H1 (cell line): ENCODE measurements around the gene SLC9C2. TPM values are rescaled to one million over a fixed set of nuclear protein-coding genes. Genes with fewer than 3 reads are reported as not detected.

ENCODE experiments used
- CTCF ChIA-PET: fragments of 300-600 bp; sonication (Branson Sonifier 250); formaldehyde crosslinking; loops from one replicate; lab custom pipeline; 2021; ENCODE audit not compliant: partially characterized antibody; lab: Charles Lee
- POLR2A ChIA-PET: fragments of 300-600 bp; sonication (Branson Sonifier 250); formaldehyde crosslinking; loops from one replicate; lab custom pipeline; 2021; ENCODE audit warnings: inconsistent platforms; ENCODE audit not compliant: partially characterized antibody; lab: Charles Lee
- DNase-seq, 2 experiments: peaks; one replicate each; pipeline versions ENCODE4 v3.0.0 to v3.0.0-alpha.2; 2010 to 2022; ENCODE audit warnings: low spot score in 2 of 2, low read depth in 1 of 2, mixed read lengths in 1 of 2
- FAIRE-seq: peaks from 2 replicates; lab custom pipeline; 2011; peaks lifted over from hg19 to GRCh38; lab: Jason Lieb, UNC
- H2AFZ ChIP-seq: 2 replicates; pipeline ENCODE4 v1.8.1; 2012; ENCODE audit warnings: low read length, inconsistent platforms
- H2AK5ac ChIP-seq: 2 replicates; pipeline ENCODE4 v1.6.1; 2013; ENCODE audit warnings: low read depth, low read length
- H2BK120ac ChIP-seq: replicated peaks from 2 replicates; pipeline ENCODE3; 2013; ENCODE audit warnings: low read depth, low read length, inconsistent platforms
- H2BK12ac ChIP-seq: 2 replicates; pipeline ENCODE4 v1.6.1; 2013; ENCODE audit warnings: low read depth, low read length
- H2BK15ac ChIP-seq: 2 replicates; pipeline ENCODE4 v1.6.1; 2013; ENCODE audit warnings: low read length
- H2BK20ac ChIP-seq: 2 replicates; pipeline ENCODE4 v1.6.1; 2013; ENCODE audit warnings: low read length
- H2BK5ac ChIP-seq: 2 replicates; pipeline ENCODE4 v1.6.1; 2013; ENCODE audit warnings: low read depth, low read length
- H3K14ac ChIP-seq: 2 replicates; pipeline ENCODE4 v1.6.1; 2013; ENCODE audit warnings: inconsistent platforms; ENCODE audit not compliant: insufficient read length
- H3K18ac ChIP-seq: 2 replicates; pipeline ENCODE4 v1.6.1; 2013; ENCODE audit warnings: low read length; ENCODE audit errors: extremely low read depth
- H3K23ac ChIP-seq: 2 replicates; pipeline ENCODE4 v1.6.1; 2013; ENCODE audit warnings: inconsistent platforms; ENCODE audit not compliant: insufficient read length
- H3K23me2 ChIP-seq: 2 replicates; pipeline ENCODE4 v1.6.1; 2013; ENCODE audit warnings: low read depth, low read length
- H3K27ac ChIP-seq: 2 replicates; pipeline ENCODE4 v1.6.1; 2011; ENCODE audit warnings: low read depth, low read length, inconsistent platforms
- H3K27me3 ChIP-seq, 4 experiments: replicated peaks in 1 of 4; 1 replicate in 1 of 4; 2 replicates in 3 of 4; pipeline versions ENCODE4 v1.6.1 to v1.8.1; 2011 to 2013; ENCODE audit warnings: low read length in 3 of 4, mild to moderate bottlenecking in 3 of 4, inconsistent platforms in 2 of 4, mixed read lengths in 2 of 4, moderate library complexity in 1 of 4; ENCODE audit not compliant: control insufficient read depth in 3 of 4, insufficient read depth in 3 of 4; ENCODE audit errors: extremely low read depth in 1 of 4
- H3K36me3 ChIP-seq, 4 experiments: 2 replicates each; pipeline versions ENCODE4 v1.6.1 to v1.8.1; 2011 to 2013; ENCODE audit warnings: mild to moderate bottlenecking in 4 of 4, low read length in 3 of 4, moderate library complexity in 2 of 4, control low read depth in 1 of 4, inconsistent platforms in 1 of 4; ENCODE audit not compliant: insufficient read depth in 4 of 4, control insufficient read depth in 2 of 4
- H3K4ac ChIP-seq: replicated peaks from 2 replicates; pipeline ENCODE3; 2013; ENCODE audit warnings: low read length, low read depth, mixed read lengths, inconsistent platforms; ENCODE audit not compliant: insufficient read length
- H3K4me1 ChIP-seq, 4 experiments: replicated peaks in 1 of 4; 1 replicate in 1 of 4; 2 replicates in 3 of 4; pipeline versions ENCODE4 v1.6.1 to v1.8.1; 2011 to 2013; ENCODE audit warnings: low read length in 3 of 4, inconsistent platforms in 2 of 4, mixed read lengths in 1 of 4; ENCODE audit not compliant: insufficient read depth in 4 of 4, control insufficient read depth in 3 of 4
- H3K4me2 ChIP-seq, 2 experiments: 2 replicates each; pipeline versions ENCODE4 v1.6.1 to v1.8.1; 2011 to 2013; ENCODE audit warnings: low read depth in 2 of 2, low read length in 2 of 2, control low read depth in 1 of 2, inconsistent platforms in 1 of 2, mild to moderate bottlenecking in 1 of 2; ENCODE audit not compliant: insufficient read depth in 1 of 2
- H3K4me3 ChIP-seq, 4 experiments: fragments of 200-600, 300-600 bp in 1 of 4; sonication (generic), shearing (Covaris generic), sonication (Bioruptor Twin) in 1 of 4; 2 replicates each; pipeline versions ENCODE4 v1.5.1 to v1.8.1; 2011 to 2016; ENCODE audit warnings: low read length in 4 of 4, low read depth in 3 of 4, control low read depth in 2 of 4, inconsistent platforms in 2 of 4, mild to moderate bottlenecking in 2 of 4, mixed read lengths in 1 of 4, moderate library complexity in 1 of 4; ENCODE audit not compliant: insufficient read depth in 2 of 4; ENCODE audit errors: extremely low read depth in 1 of 4
- H3K56ac ChIP-seq: replicated peaks from 2 replicates; pipeline ENCODE3; 2013; ENCODE audit warnings: low read depth, mild to moderate bottlenecking, mixed read lengths, low read length, inconsistent platforms; ENCODE audit not compliant: insufficient read length
- H3K79me1 ChIP-seq: 2 replicates; pipeline ENCODE4 v1.6.1; 2013; ENCODE audit warnings: low read depth, low read length, control low read depth
- H3K79me2 ChIP-seq, 2 experiments: 2 replicates each; pipeline versions ENCODE4 v1.6.1 to v1.8.1; 2012 to 2013; ENCODE audit warnings: low read length in 2 of 2, mild to moderate bottlenecking in 2 of 2, inconsistent platforms in 1 of 2; ENCODE audit not compliant: insufficient read depth in 2 of 2, control insufficient read depth in 1 of 2
- H3K9ac ChIP-seq, 4 experiments: replicated peaks in 1 of 4; 1 replicate in 1 of 4; 2 replicates in 3 of 4; pipeline versions ENCODE4 v1.6.1 to v1.8.1; 2011 to 2013; ENCODE audit warnings: low read depth in 3 of 4, low read length in 3 of 4, control low read depth in 2 of 4, mild to moderate bottlenecking in 2 of 4, moderate library complexity in 2 of 4, inconsistent platforms in 1 of 4; ENCODE audit errors: extremely low read depth in 1 of 4
- H3K9me3 ChIP-seq, 2 experiments: 2 replicates each; pipeline versions ENCODE4 v1.6.1 to v1.8.1; 2012 to 2013; ENCODE audit warnings: mild to moderate bottlenecking in 2 of 2, moderate library complexity in 2 of 2, control low read depth in 1 of 2, inconsistent platforms in 1 of 2, low read depth in 1 of 2, low read length in 1 of 2, mixed read lengths in 1 of 2; ENCODE audit not compliant: insufficient read depth in 2 of 2
- H4K20me1 ChIP-seq, 2 experiments: replicated peaks in 1 of 2; 2 replicates each; pipeline versions ENCODE3 to v1.8.1; 2011 to 2013; ENCODE audit warnings: inconsistent platforms in 2 of 2, low read length in 2 of 2, mild to moderate bottlenecking in 1 of 2; ENCODE audit not compliant: insufficient read depth in 2 of 2, control insufficient read depth in 1 of 2
- H4K5ac ChIP-seq: 2 replicates; pipeline ENCODE4 v1.6.1; 2013; ENCODE audit warnings: low read length, low read depth, mixed read lengths, inconsistent platforms; ENCODE audit not compliant: insufficient read length
- H4K8ac ChIP-seq: 2 replicates; pipeline ENCODE4 v1.8.0; 2013; ENCODE audit warnings: mild to moderate bottlenecking, moderate library complexity, low read length, inconsistent platforms; ENCODE audit not compliant: insufficient read depth; ENCODE audit errors: extremely low read depth
- H4K91ac ChIP-seq: replicated peaks from 2 replicates; pipeline ENCODE3; 2013; ENCODE audit warnings: low read length, mixed read lengths, inconsistent platforms; ENCODE audit not compliant: insufficient read length
- EZH2 ChIP-seq: fragments of 200-600 bp; sonication (generic); IDR thresholded peaks from 2 replicates; pipeline ENCODE4 v1.7.1; 2012; ENCODE audit warnings: low read depth, mild to moderate bottlenecking, moderate library complexity, low read length, inconsistent platforms; ENCODE audit not compliant: severe bottlenecking
- KDM5A ChIP-seq: fragments of 200-600 bp; IDR thresholded peaks from 2 replicates; pipeline ENCODE4 v1.7.1; 2012; ENCODE audit warnings: mild to moderate bottlenecking, low read length, inconsistent platforms, mixed read lengths
- POU5F1 ChIP-seq: IDR thresholded peaks from 2 replicates; pipeline ENCODE4 v1.6.1; 2011; ENCODE audit warnings: low read depth, mild to moderate bottlenecking, low read length, moderate library complexity
- RFX5 ChIP-seq: IDR thresholded peaks from 2 replicates; pipeline ENCODE4 v1.6.1; 2011; ENCODE audit warnings: low read depth, low read length, improper control_type of control experiment, borderline replicate concordance
- WGBS, 2 experiments: shearing (Covaris generic) in 1 of 2; methylation state at CpG; one replicate each; pipeline versions ENCODE4 v1.1.6 to v1.1.7; 2013 to 2015; ENCODE audit warnings: low lambda C conversion rate in 2 of 2, mixed read lengths in 2 of 2, inconsistent platforms in 1 of 2, low coverage in 1 of 2, missing lambda C conversion rate in 1 of 2; ENCODE audit not compliant: insufficient replicate concordance in 2 of 2, insufficient coverage in 1 of 2, insufficient read length in 1 of 2; ENCODE audit errors: extremely low coverage in 1 of 2, missing lambda C conversion rate in 1 of 2; 5-methylcytosine and 5-hydroxymethylcytosine counted together
- polyA plus RNA-seq, 7 experiments: library from polyadenylated mRNA; depleted of rRNA in 3 of 7; stranded (reverse) in 5 of 7; unstranded in 2 of 7; fragments of >200 nt in 5 of 7; fragments of 200-250 nt in 2 of 7; gene quantifications; 1 replicate in 5 of 7; 2 replicates in 1 of 7; 4 replicates in 1 of 7; pipeline versions ENCODE4 v1.2.1 to v1.2.3, GENCODE V29; 2011 to 2013; ENCODE audit warnings: missing spikeins in 2 of 7, mixed read lengths in 2 of 7
- total RNA-seq: library from RNA; stranded (reverse); fragmentation: NEBNext Ultra II Directional; extraction: Animal tissue kit (Norgen Biotek cat#: 25700); gene quantifications from 2 replicates; pipeline ENCODE4 v1.2.1, GENCODE V29; 2021

SLC9C2 gene
- total and polyA plus RNA-seq, 2 of the 8 experiments (the other 6 are each of a cell fraction or from before 2014, with no cell fraction given), result not detected

- H2AK5ac ChIP-seq, result no peak overlapping the region
- no peaks in the 10 kb centered on the region for H3K27me3 ChIP-seq
- H3K4me1 ChIP-seq, result no peaks in the 10 kb centered on the region
- H3K79me2 ChIP-seq, result no peaks in the 10 kb centered on the region
- H2BK15ac ChIP-seq, result no peak overlapping the region
- H4K20me1 ChIP-seq, result no peaks in the 10 kb centered on the region
- no peak overlapping the region for H3K4ac ChIP-seq
- H3K79me1 ChIP-seq, result no peaks in the 10 kb centered on the region
- ChIA-PET POLR2A (no interaction called here), CTCF (no interaction called here)
- H3K23me2 ChIP-seq, result no peaks in the 10 kb centered on the region
- no peak overlapping the region for H3K27ac ChIP-seq
- no peak overlapping the region for H4K8ac ChIP-seq
- H3K36me3 ChIP-seq, result no peaks in the 10 kb centered on the region
- H2BK12ac ChIP-seq, result no peak overlapping the region
- 78% methylated on average over 4 of the region's 4 CpGs; no CpG with 5 or more reads in 1 of the 2 experiments for WGBS, 2 experiments
- FAIRE-seq (no peak), DNase-seq (no peak)
- H3K4me2 ChIP-seq, result no peak overlapping the region
- no peak overlapping the region for H2BK20ac ChIP-seq
- no peak overlapping the region for H2BK120ac ChIP-seq
- no peak overlapping the region for H3K56ac ChIP-seq
- no peak overlapping the region for H4K5ac ChIP-seq
- no peak overlapping the region for H3K4me3 ChIP-seq
- H3K18ac ChIP-seq, result no peak overlapping the region
- no peak overlapping the region for H4K91ac ChIP-seq
- no peaks in the 10 kb centered on the region for H3K9me3 ChIP-seq
- H2AFZ ChIP-seq, result peak overlapping the region; percentile 50; the same call in 1 of the 2 replicates
- H3K23ac ChIP-seq, result no peak overlapping the region
- H3K14ac ChIP-seq, result no peak overlapping the region
- H3K9ac ChIP-seq, result no peak overlapping the region
- H2BK5ac ChIP-seq, result no peak overlapping the region
- no peak for TF ChIP-seq POU5F1
- no peak for TF ChIP-seq KDM5A
- no peak for TF ChIP-seq RFX5
- TF ChIP-seq EZH2, result no peak
Measured at GRCh38 chr1:173554089-173554488, 48.8 kb downstream of the SLC9C2 start.
